ENCODE results near the gene HTR5A. TPM values are rescaled to one million over a fixed set of nuclear protein-coding genes. Genes with fewer than 3 reads are reported as not detected.

HTR5A gene
- polyA plus RNA-seq, 1 of the 3 experiments (the other 2 are of a cell fraction): not detected

- TF ChIP-seq REST (IDR thresholded peaks at IDR 0.05; ENCODE audit: low read depth, low read length) (no peak), RCOR1 (IDR thresholded peaks at IDR 0.05; ENCODE audit: low read length) (no peak), ELF1 (IDR thresholded peaks at IDR 0.05) (no peak), FOSL2 (IDR thresholded peaks at IDR 0.05; ENCODE audit: borderline replicate concordance, low read depth) (no peak), MAX (IDR thresholded peaks at IDR 0.05; ENCODE audit: low read depth) (no peak)
Observed at GRCh38 chr7:155094636-155095135, 24.6 kb downstream of the HTR5A start (continued).

- ChIA-PET CTCF (no interaction called here), POLR2A (no interaction called here)
- no peaks in the 10 kb centered on the region for H3K4me1 ChIP-seq (ENCODE audit: control insufficient read depth in 1 of 2, insufficient read depth in 2 of 2, low read depth in 1 of 2, low read length in 1 of 2)
- no peak overlapping the region for H3K9ac ChIP-seq
- DNase-seq: no peak
- H3K9me2 ChIP-seq: no peaks in the 10 kb centered on the region
- no peak overlapping the region for H3K27ac ChIP-seq (ENCODE audit: low read depth in 2 of 2, low read length in 1 of 2)
- H3K4me3 ChIP-seq (ENCODE audit: low read depth in 2 of 2, low read length in 1 of 2): no peak overlapping the region
- no peaks in the 10 kb centered on the region for H3K36me3 ChIP-seq (replicated peaks in 1 of 2; ENCODE audit: control insufficient read depth in 1 of 2, insufficient read depth in 2 of 2, low read length in 1 of 2)
- WGBS (ENCODE audit: low lambda C conversion rate): 2% methylated on average over 3 of the region's 3 CpGs
- no peaks in the 10 kb centered on the region for H4K20me1 ChIP-seq (ENCODE audit: insufficient read depth)
- TF ChIP-seq CTCF (IDR thresholded peaks at IDR 0.05): no peak
- TF ChIP-seq USF1 (IDR thresholded peaks at IDR 0.05; ENCODE audit: borderline replicate concordance, low read depth): no peak
- no peak for TF ChIP-seq JUND (IDR thresholded peaks at IDR 0.05)
- no peaks in the 10 kb centered on the region for H3K9me3 ChIP-seq
- no peaks in the 10 kb centered on the region for H3F3A ChIP-seq (replicated peaks; ENCODE audit: insufficient read depth)
- no peaks in the 10 kb centered on the region; the same call in 1 of the 2 replicates for H3K27me3 ChIP-seq (ENCODE audit: insufficient read depth)
- no peaks in the 10 kb centered on the region for H3K79me2 ChIP-seq (ENCODE audit: insufficient read depth)
- H2AFZ ChIP-seq (ENCODE audit: low read depth): no peak overlapping the region
- H3K4me2 ChIP-seq: no peak overlapping the region
Observed at GRCh38 chr7:155097338-155097737, 27.2 kb downstream of the HTR5A start.

GRCh38 chr7:155103839-155104238 is 33.7 kb downstream of the HTR5A start:
- H3K9me3 ChIP-seq: no peaks in the 10 kb centered on the region
- CTCF ChIA-PET: no interaction called here
- DNase-seq: no peak
- H3K9ac ChIP-seq: no peak overlapping the region
- POLR2A ChIA-PET: no interaction called here
- no peaks in the 10 kb centered on the region for H3K9me2 ChIP-seq
- H3K36me3 ChIP-seq (replicated peaks in 1 of 2; ENCODE audit: control insufficient read depth in 1 of 2, insufficient read depth in 2 of 2, low read length in 1 of 2): no peaks in the 10 kb centered on the region
- no peak overlapping the region for H3K27ac ChIP-seq (ENCODE audit: low read depth in 2 of 2, low read length in 1 of 2)
- 6% methylated on average over 4 of the region's 4 CpGs for WGBS (ENCODE audit: low lambda C conversion rate)
- H3K79me2 ChIP-seq (ENCODE audit: insufficient read depth): no peaks in the 10 kb centered on the region
- no peaks in the 10 kb centered on the region for H4K20me1 ChIP-seq (ENCODE audit: insufficient read depth)
- TF ChIP-seq JUND (IDR thresholded peaks at IDR 0.05) (no peak), POLR2AphosphoS5 (IDR thresholded peaks at IDR 0.05; ENCODE audit: low read depth, low read length) (no peak), SMC3 (IDR thresholded peaks at IDR 0.05; ENCODE audit: low read depth, low read length) (no peak), RCOR1 (IDR thresholded peaks at IDR 0.05; ENCODE audit: low read length) (no peak), MAX (IDR thresholded peaks at IDR 0.05; ENCODE audit: low read depth) (no peak), YY1 (IDR thresholded peaks at IDR 0.05; ENCODE audit: low read depth) (no peak), MXI1 (IDR thresholded peaks at IDR 0.05; ENCODE audit: low read depth, low read length) (no peak)
- no peak overlapping the region for H3K4me3 ChIP-seq (ENCODE audit: low read depth in 2 of 2, low read length in 1 of 2)
- no peaks in the 10 kb centered on the region for H3K4me1 ChIP-seq (ENCODE audit: control insufficient read depth in 1 of 2, insufficient read depth in 2 of 2, low read depth in 1 of 2, low read length in 1 of 2)
- H2AFZ ChIP-seq (ENCODE audit: low read depth): no peak overlapping the region
- H3K4me2 ChIP-seq: no peak overlapping the region
- peaks cover 23% of the 10 kb centered on the region for H3K27me3 ChIP-seq (ENCODE audit: insufficient read depth)
- no peaks in the 10 kb centered on the region for H3F3A ChIP-seq (replicated peaks; ENCODE audit: insufficient read depth)

Measured in SK-N-SH (cell line).